SK-N-SH (cell line): ENCODE measurements around the gene METTL9. TPM values are rescaled to one million over a fixed set of nuclear protein-coding genes. Genes with fewer than 3 reads are reported as not detected.

ENCODE experiments used
- CTCF ChIA-PET: fragments of 300-600, 350-600 bp; formaldehyde crosslinking; extraction: SDS; loops from one replicate; lab custom pipeline; 2021; lab: Yijun Ruan, JAX
- POLR2A ChIA-PET: fragments of 350-600 bp; sonication (Branson Sonifier 250); formaldehyde crosslinking; extraction: SDS; loops from one replicate; lab custom pipeline; 2020; ENCODE audit warnings: antibody characterized with exemption, inconsistent platforms; lab: Yijun Ruan, JAX
- DNase-seq: peaks from one replicate; pipeline ENCODE4 v3.0.0; 2012
- H2AFZ ChIP-seq: fragments of 200-600 bp; sonication (generic); 2 replicates; pipeline ENCODE4 v1.8.1; 2016; ENCODE audit warnings: antibody characterized with exemption, mild to moderate bottlenecking, low read depth
- H3F3A ChIP-seq: fragments of 200-600 bp; sonication (generic); replicated peaks from 2 replicates; pipeline ENCODE3; 2016; ENCODE audit warnings: antibody characterized with exemption, mild to moderate bottlenecking; ENCODE audit not compliant: insufficient read depth
- H3K27ac ChIP-seq, 2 experiments: fragments of 200-500 bp in 1 of 2; fragments of 200-600 bp in 1 of 2; sonication (Bioruptor generic) in 1 of 2; sonication (generic), shearing (Covaris generic) in 1 of 2; 2 replicates each; pipeline versions ENCODE4 v1.5.1 to v1.6.1; 2014 to 2016; ENCODE audit warnings: low read depth in 2 of 2, inconsistent platforms in 1 of 2, low read length in 1 of 2, mild to moderate bottlenecking in 1 of 2, mixed read lengths in 1 of 2
- H3K27me3 ChIP-seq: fragments of 200-600 bp; sonication (generic), shearing (Covaris generic); 2 replicates; pipeline ENCODE4 v1.6.1; 2016; ENCODE audit warnings: mixed run types; ENCODE audit not compliant: insufficient read depth
- H3K36me3 ChIP-seq, 2 experiments: fragments of 200-500 bp in 1 of 2; fragments of 200-600 bp in 1 of 2; sonication (Bioruptor generic) in 1 of 2; sonication (generic) in 1 of 2; replicated peaks in 1 of 2; 2 replicates each; pipeline versions ENCODE3 to v1.5.1; 2014 to 2016; ENCODE audit warnings: low read length in 1 of 2, mild to moderate bottlenecking in 1 of 2; ENCODE audit not compliant: insufficient read depth in 2 of 2, control insufficient read depth in 1 of 2
- H3K4me1 ChIP-seq, 2 experiments: fragments of 200-500 bp in 1 of 2; fragments of 200-600 bp in 1 of 2; sonication (Bioruptor generic) in 1 of 2; sonication (generic), shearing (Covaris generic) in 1 of 2; 2 replicates each; pipeline versions ENCODE4 v1.5.1 to v1.6.1; 2014 to 2016; ENCODE audit warnings: low read depth in 1 of 2, low read length in 1 of 2, mixed run types in 1 of 2; ENCODE audit not compliant: insufficient read depth in 2 of 2, control insufficient read depth in 1 of 2
- H3K4me2 ChIP-seq: fragments of 200-600 bp; sonication (generic), shearing (Covaris generic); 2 replicates; pipeline ENCODE4 v1.6.1; 2017; ENCODE audit warnings: mixed run types
- H3K4me3 ChIP-seq, 2 experiments: fragments of 200-500 bp in 1 of 2; fragments of 200-600 bp in 1 of 2; sonication (Bioruptor generic) in 1 of 2; sonication (generic), shearing (Covaris generic) in 1 of 2; 2 replicates each; pipeline versions ENCODE4 v1.5.1 to v1.8.1; 2014 to 2016; ENCODE audit warnings: low read depth in 2 of 2, inconsistent platforms in 1 of 2, low read length in 1 of 2, mild to moderate bottlenecking in 1 of 2, mixed read lengths in 1 of 2, moderate library complexity in 1 of 2
- H3K79me2 ChIP-seq: fragments of 200-600 bp; sonication (generic); 2 replicates; pipeline ENCODE4 v1.8.1; 2017; ENCODE audit warnings: mild to moderate bottlenecking; ENCODE audit not compliant: insufficient read depth
- H3K9ac ChIP-seq: fragments of 200-600 bp; sonication (generic); 2 replicates; pipeline ENCODE4 v1.6.1; 2017; ENCODE audit warnings: mixed run types
- H3K9me2 ChIP-seq: fragments of 200-600 bp; sonication (generic); 2 replicates; pipeline ENCODE4 v1.6.1; 2017; ENCODE audit warnings: mixed run types
- H3K9me3 ChIP-seq: fragments of 200-600 bp; sonication (generic); 2 replicates; pipeline ENCODE4 v1.6.1; 2017; ENCODE audit warnings: mixed run types, mild to moderate bottlenecking, moderate library complexity
- H4K20me1 ChIP-seq: fragments of 200-600 bp; sonication (generic); 2 replicates; pipeline ENCODE4 v1.6.1; 2017; ENCODE audit warnings: mild to moderate bottlenecking, mixed run types; ENCODE audit not compliant: insufficient read depth
- MXI1 ChIP-seq: IDR thresholded peaks from 2 replicates; pipeline ENCODE4 v1.6.1; 2012; ENCODE audit warnings: mild to moderate bottlenecking, low read depth, low read length, improper control_type of control experiment
- RCOR1 ChIP-seq: fragments of 150-350 bp; IDR thresholded peaks from 2 replicates; pipeline ENCODE4 v1.6.1; 2017; ENCODE audit warnings: antibody characterized with exemption, low read length
- WGBS: methylation state at CpG from one replicate; pipeline ENCODE4 v1.1.6; 2017; ENCODE audit warnings: low lambda C conversion rate; 5-methylcytosine and 5-hydroxymethylcytosine counted together
- polyA plus RNA-seq, 3 experiments: library from polyadenylated mRNA; depleted of rRNA; stranded (reverse); fragments of >200 nt; gene quantifications; 2 replicates each; pipeline ENCODE4 v1.2.3, GENCODE V29; 2012
- TF ChIP-seq, protein P1 (sequence below): fragments of 200-600 bp; sonication (generic); IDR thresholded peaks from 2 replicates; pipeline ENCODE4 v1.6.1; 2017; ENCODE audit warnings: antibody characterized with exemption, mild to moderate bottlenecking, moderate library complexity
- TF ChIP-seq, protein P2 (sequence below): IDR thresholded peaks from 2 replicates; pipeline ENCODE4 v1.6.1; 2012; ENCODE audit warnings: mild to moderate bottlenecking, low read depth, low read length, moderate library complexity

METTL9 gene
- polyA plus RNA-seq, 1 of the 3 experiments (the other 2 are of a cell fraction), result 70.7 TPM

DNA sequence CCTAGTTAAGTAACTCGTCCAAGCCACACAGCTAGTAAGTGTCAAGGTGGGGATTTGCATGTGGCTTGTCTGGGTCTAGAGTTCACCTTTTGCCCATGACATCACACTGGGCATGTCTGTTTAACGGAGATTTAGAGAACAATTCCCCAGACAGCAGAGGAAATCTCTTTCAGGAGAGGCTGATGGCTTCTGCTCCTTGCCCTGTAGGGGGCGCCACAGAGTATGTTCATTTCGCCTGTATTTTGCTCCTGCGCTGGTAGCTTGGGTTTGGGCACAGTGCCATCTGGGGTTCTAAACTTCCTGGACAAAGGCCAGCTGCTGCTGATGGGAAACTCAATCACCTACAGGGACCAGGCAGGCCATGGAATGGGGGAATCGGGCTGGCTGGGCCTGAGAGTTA lies 84.8 kb downstream of the METTL9 start:
- 31% methylated on average over 6 of the region's 6 CpGs for WGBS
- H3K9me3 ChIP-seq, result no peaks in the 10 kb centered on the region
- H3K4me2 ChIP-seq, result no peak overlapping the region
- peaks cover 4% of the 10 kb centered on the region; the same call in 1 of the 2 replicates for H3K27me3 ChIP-seq
- H3F3A ChIP-seq, result no peaks in the 10 kb centered on the region
- no peak for TF ChIP-seq MXI1
- TF ChIP-seq, protein P1, sequence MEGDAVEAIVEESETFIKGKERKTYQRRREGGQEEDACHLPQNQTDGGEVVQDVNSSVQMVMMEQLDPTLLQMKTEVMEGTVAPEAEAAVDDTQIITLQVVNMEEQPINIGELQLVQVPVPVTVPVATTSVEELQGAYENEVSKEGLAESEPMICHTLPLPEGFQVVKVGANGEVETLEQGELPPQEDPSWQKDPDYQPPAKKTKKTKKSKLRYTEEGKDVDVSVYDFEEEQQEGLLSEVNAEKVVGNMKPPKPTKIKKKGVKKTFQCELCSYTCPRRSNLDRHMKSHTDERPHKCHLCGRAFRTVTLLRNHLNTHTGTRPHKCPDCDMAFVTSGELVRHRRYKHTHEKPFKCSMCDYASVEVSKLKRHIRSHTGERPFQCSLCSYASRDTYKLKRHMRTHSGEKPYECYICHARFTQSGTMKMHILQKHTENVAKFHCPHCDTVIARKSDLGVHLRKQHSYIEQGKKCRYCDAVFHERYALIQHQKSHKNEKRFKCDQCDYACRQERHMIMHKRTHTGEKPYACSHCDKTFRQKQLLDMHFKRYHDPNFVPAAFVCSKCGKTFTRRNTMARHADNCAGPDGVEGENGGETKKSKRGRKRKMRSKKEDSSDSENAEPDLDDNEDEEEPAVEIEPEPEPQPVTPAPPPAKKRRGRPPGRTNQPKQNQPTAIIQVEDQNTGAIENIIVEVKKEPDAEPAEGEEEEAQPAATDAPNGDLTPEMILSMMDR, result peak; percentile 59
- no peak overlapping the region; a peak in 1 of 4 replicates for H3K4me3 ChIP-seq
- H3K79me2 ChIP-seq, result no peaks in the 10 kb centered on the region
- H3K4me1 ChIP-seq, result no peaks in the 10 kb centered on the region
- ChIA-PET POLR2A (no interaction called here), CTCF (interaction anchor here (0.7 to 6.8 kb wide), 11 partner anchors 9 to 503 kb away, joined by 3 to 47 read pairs (median 6); partner anchors contain the start of gene OTOA)
- H4K20me1 ChIP-seq, result no peaks in the 10 kb centered on the region
- H3K27ac ChIP-seq, result no peak overlapping the region
- H3K9ac ChIP-seq, result no peak overlapping the region
- no peaks in the 10 kb centered on the region for H3K36me3 ChIP-seq
- H2AFZ ChIP-seq, result no peak overlapping the region
- H3K9me2 ChIP-seq, result no peaks in the 10 kb centered on the region
- peak; percentile 42 for DNase-seq

DNA sequence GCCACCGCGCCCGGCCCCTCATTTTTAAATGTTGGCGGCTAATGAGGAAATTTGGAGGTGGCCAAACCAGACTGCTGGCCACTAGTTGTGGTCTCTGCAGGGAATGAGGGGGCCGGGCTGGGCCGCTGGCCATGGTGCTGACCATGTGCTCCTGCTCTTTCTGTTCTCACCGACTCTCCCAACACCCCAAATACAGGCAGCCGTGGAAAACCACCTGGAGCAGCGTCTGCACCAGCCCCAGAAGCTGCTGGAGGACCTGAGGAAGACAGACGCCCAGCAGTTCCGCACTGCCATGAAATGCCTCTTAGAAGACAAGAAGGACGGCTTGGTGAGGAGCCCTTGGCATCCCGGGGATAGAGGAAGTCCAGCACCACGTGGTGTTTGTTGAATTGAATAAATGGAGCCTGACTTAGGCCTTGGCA lies 85.7 kb downstream of the METTL9 start:
- Histone ChIP-seq H3F3A (no peaks in the 10 kb centered on the region), H3K27me3 (peaks cover 4% of the 10 kb centered on the region; the same call in 1 of the 2 replicates), H3K4me2 (no peak overlapping the region), H3K4me3 (no peak overlapping the region), H3K4me1 (no peaks in the 10 kb centered on the region), H3K9me2 (no peaks in the 10 kb centered on the region), H3K36me3 (no peaks in the 10 kb centered on the region), H3K9me3 (no peaks in the 10 kb centered on the region), H2AFZ (no peak overlapping the region), H4K20me1 (no peaks in the 10 kb centered on the region), H3K9ac (no peak overlapping the region), H3K27ac (no peak overlapping the region), H3K79me2 (no peaks in the 10 kb centered on the region)
- CTCF ChIA-PET, result interaction anchor here (0.7 to 6.8 kb wide), 8 partner anchors 8 to 28 kb away, joined by 3 to 47 read pairs (median 8); partner anchors contain the start of gene OTOA
- POLR2A ChIA-PET, result no interaction called here
- no peak for TF ChIP-seq RCOR1
- TF ChIP-seq, protein P2, sequence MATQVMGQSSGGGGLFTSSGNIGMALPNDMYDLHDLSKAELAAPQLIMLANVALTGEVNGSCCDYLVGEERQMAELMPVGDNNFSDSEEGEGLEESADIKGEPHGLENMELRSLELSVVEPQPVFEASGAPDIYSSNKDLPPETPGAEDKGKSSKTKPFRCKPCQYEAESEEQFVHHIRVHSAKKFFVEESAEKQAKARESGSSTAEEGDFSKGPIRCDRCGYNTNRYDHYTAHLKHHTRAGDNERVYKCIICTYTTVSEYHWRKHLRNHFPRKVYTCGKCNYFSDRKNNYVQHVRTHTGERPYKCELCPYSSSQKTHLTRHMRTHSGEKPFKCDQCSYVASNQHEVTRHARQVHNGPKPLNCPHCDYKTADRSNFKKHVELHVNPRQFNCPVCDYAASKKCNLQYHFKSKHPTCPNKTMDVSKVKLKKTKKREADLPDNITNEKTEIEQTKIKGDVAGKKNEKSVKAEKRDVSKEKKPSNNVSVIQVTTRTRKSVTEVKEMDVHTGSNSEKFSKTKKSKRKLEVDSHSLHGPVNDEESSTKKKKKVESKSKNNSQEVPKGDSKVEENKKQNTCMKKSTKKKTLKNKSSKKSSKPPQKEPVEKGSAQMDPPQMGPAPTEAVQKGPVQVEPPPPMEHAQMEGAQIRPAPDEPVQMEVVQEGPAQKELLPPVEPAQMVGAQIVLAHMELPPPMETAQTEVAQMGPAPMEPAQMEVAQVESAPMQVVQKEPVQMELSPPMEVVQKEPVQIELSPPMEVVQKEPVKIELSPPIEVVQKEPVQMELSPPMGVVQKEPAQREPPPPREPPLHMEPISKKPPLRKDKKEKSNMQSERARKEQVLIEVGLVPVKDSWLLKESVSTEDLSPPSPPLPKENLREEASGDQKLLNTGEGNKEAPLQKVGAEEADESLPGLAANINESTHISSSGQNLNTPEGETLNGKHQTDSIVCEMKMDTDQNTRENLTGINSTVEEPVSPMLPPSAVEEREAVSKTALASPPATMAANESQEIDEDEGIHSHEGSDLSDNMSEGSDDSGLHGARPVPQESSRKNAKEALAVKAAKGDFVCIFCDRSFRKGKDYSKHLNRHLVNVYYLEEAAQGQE, result peak; percentile 87
- 91% methylated on average over 11 of the region's 14 CpGs for WGBS
- no peak for DNase-seq
